Stimulated activated CD8-positive, alpha-beta memory T cell treated with anti-CD3 and anti-CD28 coated beads, Interleukin-2, amount 100 ng/mL, for 1 hour (primary cell): ENCODE results near the gene VAT1.
"Not testable (repeated sequence)": the region's sequence is repeated elsewhere in the genome, so short reads cannot be mapped to it uniquely, and the experiment has no call there.

Source experiments
- DNase-seq, 2 donors: peaks; one replicate each; pipeline ENCODE4 v3.0.0-alpha.2; 2020; ENCODE audit warnings: low read depth in 2 of 2

Gene VAT1

GRCh38 chr17:43006639-43007551 is 15.3 kb downstream of the VAT1 start, which contains the start of gene IFI35:
TSS of gene IFI35 (plus strand) at chr17:43006784. CDS start at chr17:43006948, 164 bp downstream.
- DNase-seq: peak; percentile 62 to 77

- no peak for DNase-seq
Observed at GRCh38 chr17:43003542-43004172, 18.5 kb downstream of the VAT1 start.

- not testable (repeated sequence) for DNase-seq
Observed at GRCh38 chr17:43000894-43001293, 21.3 kb downstream of the VAT1 start.

- no peak for DNase-seq
Observed at GRCh38 chr17:42999003-42999525, 23.1 kb downstream of the VAT1 start.

- peak; percentile 93 to 94 for DNase-seq
Observed at GRCh38 chr17:42997984-42998938, 23.9 kb downstream of the VAT1 start, which contains the start of gene RPL27. TSS of gene RPL27 (plus strand) at chr17:42998419. CDS start at chr17:42998751, 332 bp downstream.

GRCh38 chr17:42997390-42997983 is 24.7 kb downstream of the VAT1 start:
- DNase-seq: no peak

GRCh38 chr17:42993913-42994312 is 28.3 kb downstream of the VAT1 start:
- DNase-seq: not testable (repeated sequence)

GRCh38 chr17:42992872-42993271 is 29.3 kb downstream of the VAT1 start:
- no peak for DNase-seq

GRCh38 chr17:42991471-42991870 is 30.7 kb downstream of the VAT1 start:
- DNase-seq: no peak

GRCh38 chr17:42989726-42990652 is 32.2 kb downstream of the VAT1 start:
- DNase-seq: no peak

- DNase-seq: no peak
Observed at GRCh38 chr17:42989141-42989540, 33.0 kb downstream of the VAT1 start.

GRCh38 chr17:42985225-42985624 is 37.0 kb downstream of the VAT1 start:
- no peak for DNase-seq

- DNase-seq: no peak
Observed at GRCh38 chr17:42982266-42982665, 39.9 kb downstream of the VAT1 start.

- peak in 1 of 2 donors; percentile 14 for DNase-seq
Observed at GRCh38 chr17:42980766-42981397, 41.3 kb downstream of the VAT1 start.

GRCh38 chr17:42980274-42980765 is 41.9 kb downstream of the VAT1 start, which contains the start of gene RUNDC1:
TSS of gene RUNDC1 (plus strand) at chr17:42980565. CDS start at chr17:42980577, 12 bp downstream.
- DNase-seq: peak; percentile 86 to 87

- no peak for DNase-seq
Observed at GRCh38 chr17:42979511-42980273, 42.5 kb downstream of the VAT1 start, which contains the start of gene PTGES3L. TSS of gene PTGES3L (minus strand) at chr17:42980080. CDS start at chr17:42980053, 27 bp downstream.

- DNase-seq: not testable (repeated sequence)
Observed at GRCh38 chr17:42975701-42976100, 46.5 kb downstream of the VAT1 start.

- no peak for DNase-seq
Observed at GRCh38 chr17:42975265-42975664, 46.9 kb downstream of the VAT1 start.
